ENCODE results near the gene BTBD7.

Gene BTBD7

DNA sequence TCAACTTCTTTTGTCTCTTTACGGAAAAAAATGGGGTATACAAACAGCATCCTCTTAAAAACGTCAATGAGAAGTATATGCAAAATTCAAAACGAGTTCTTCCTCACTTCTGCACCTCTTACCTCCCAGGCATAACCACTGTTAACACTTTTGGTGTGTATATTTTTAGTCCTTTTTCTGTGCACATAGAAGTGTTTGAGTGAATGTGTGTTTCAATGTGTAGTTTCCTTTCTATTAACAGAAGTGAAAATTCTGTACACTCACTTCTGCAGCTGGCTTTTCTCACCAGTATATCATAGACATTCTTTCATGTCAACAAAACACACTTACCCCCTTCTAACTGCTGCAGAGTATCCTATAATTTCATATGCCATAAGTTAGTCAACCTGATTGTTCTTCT lies 120.4 kb downstream of the BTBD7 start:
- H3K9me3 ChIP-seq (ENCODE audit: insufficient read depth, low read length) = no peaks in the 10 kb centered on the region
- TF ChIP-seq, protein P1, sequence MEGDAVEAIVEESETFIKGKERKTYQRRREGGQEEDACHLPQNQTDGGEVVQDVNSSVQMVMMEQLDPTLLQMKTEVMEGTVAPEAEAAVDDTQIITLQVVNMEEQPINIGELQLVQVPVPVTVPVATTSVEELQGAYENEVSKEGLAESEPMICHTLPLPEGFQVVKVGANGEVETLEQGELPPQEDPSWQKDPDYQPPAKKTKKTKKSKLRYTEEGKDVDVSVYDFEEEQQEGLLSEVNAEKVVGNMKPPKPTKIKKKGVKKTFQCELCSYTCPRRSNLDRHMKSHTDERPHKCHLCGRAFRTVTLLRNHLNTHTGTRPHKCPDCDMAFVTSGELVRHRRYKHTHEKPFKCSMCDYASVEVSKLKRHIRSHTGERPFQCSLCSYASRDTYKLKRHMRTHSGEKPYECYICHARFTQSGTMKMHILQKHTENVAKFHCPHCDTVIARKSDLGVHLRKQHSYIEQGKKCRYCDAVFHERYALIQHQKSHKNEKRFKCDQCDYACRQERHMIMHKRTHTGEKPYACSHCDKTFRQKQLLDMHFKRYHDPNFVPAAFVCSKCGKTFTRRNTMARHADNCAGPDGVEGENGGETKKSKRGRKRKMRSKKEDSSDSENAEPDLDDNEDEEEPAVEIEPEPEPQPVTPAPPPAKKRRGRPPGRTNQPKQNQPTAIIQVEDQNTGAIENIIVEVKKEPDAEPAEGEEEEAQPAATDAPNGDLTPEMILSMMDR (IDR thresholded peaks at IDR 0.05; ENCODE audit: insufficient read depth, low read length, poor library complexity, severe bottlenecking) = no peak
- TF ChIP-seq EZH2phosphoT487 (conservative IDR thresholded peaks at IDR 0.05; ENCODE audit: low read length) = no peak
- H4K20me1 ChIP-seq (ENCODE audit: low read depth, low read length) = no peaks in the 10 kb centered on the region
- H3F3A ChIP-seq (ENCODE audit: insufficient read depth) = peaks cover 29% of the 10 kb centered on the region
- no peaks in the 10 kb centered on the region for H3K9me2 ChIP-seq (replicated peaks; ENCODE audit: insufficient read depth, low read length)
- peaks cover 17% of the 10 kb centered on the region for H3K36me3 ChIP-seq (ENCODE audit: low read length)
- H3K4me3 ChIP-seq (ENCODE audit: insufficient read depth, low read length, poor library complexity, severe bottlenecking) = no peak overlapping the region
- H3K79me2 ChIP-seq (ENCODE audit: insufficient read depth, low read length) = peaks cover 30% of the 10 kb centered on the region
- H3K27me3 ChIP-seq (ENCODE audit: low read length) = no peaks in the 10 kb centered on the region
- H3K9ac ChIP-seq (ENCODE audit: low read length) = no peak overlapping the region
- H2AFZ ChIP-seq (ENCODE audit: low read depth, low read length, severe bottlenecking) = no peak overlapping the region
- peak overlapping the region; percentile 60 for H3K27ac ChIP-seq (ENCODE audit: low read depth, low read length)
- H3K4me2 ChIP-seq (ENCODE audit: low read depth, low read length, poor library complexity, severe bottlenecking) = peak overlapping the region; percentile 21

DNA sequence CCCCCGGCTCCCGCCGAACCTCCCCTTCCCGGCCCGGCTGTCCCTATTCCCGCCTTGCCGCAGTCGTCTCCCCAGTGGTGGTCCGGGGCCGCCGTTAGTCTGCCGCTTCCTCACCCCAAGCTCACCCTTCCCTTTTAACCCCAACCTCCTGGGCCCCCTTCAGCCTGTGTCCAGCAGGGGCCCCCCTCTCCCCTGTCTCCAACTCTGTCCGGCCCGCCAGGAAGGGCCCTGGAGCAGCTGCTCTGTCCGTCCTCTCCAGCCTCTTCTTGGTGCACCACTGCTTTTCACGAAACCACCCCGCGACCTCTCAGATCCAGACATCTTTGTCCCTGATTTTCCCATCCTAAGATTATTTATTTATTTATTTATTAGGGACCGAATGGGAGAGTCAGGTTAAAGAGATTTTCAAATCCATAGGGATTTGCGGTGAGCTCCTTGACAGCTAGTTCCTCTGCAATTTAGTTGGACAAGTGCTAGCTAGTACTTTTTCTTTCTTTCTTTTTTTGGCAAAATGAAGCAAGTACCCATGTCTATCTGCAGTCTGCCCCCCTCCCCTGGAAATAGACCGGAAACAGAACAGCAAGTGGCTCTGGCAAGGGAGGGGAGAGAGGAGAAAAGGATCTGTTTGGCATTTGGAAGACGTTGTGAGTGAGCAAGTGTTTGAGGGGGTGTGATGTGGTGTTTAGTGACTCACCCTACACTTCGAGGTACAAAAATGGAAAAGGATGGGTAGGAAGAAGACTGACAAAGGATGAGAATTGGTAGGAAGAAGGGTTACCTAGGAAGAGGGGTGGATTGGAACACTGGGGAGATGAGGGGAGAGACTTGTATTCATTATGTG lies 125.1 kb downstream of the BTBD7 start:
- no peaks in the 10 kb centered on the region for H3K9me2 ChIP-seq (replicated peaks; ENCODE audit: insufficient read depth, low read length)
- peak overlapping the region; percentile 92 for H3K9ac ChIP-seq (ENCODE audit: low read length)
- H3K27ac ChIP-seq (ENCODE audit: low read depth, low read length) = peak overlapping the region; percentile 74
- H3K36me3 ChIP-seq (ENCODE audit: low read length) = peaks cover 19% of the 10 kb centered on the region; the same call in 1 of the 2 replicates
- TF ChIP-seq EZH2phosphoT487 (conservative IDR thresholded peaks at IDR 0.05; ENCODE audit: low read length) = no peak
- TF ChIP-seq, protein P1 (IDR thresholded peaks at IDR 0.05; ENCODE audit: insufficient read depth, low read length, poor library complexity, severe bottlenecking) = no peak
- H3K27me3 ChIP-seq (ENCODE audit: low read length) = no peaks in the 10 kb centered on the region
- peak overlapping the region; percentile 85 for H3K4me2 ChIP-seq (ENCODE audit: low read depth, low read length, poor library complexity, severe bottlenecking)
- H3K79me2 ChIP-seq (ENCODE audit: insufficient read depth, low read length) = peaks cover 75% of the 10 kb centered on the region
- H3K4me3 ChIP-seq (ENCODE audit: insufficient read depth, low read length, poor library complexity, severe bottlenecking) = peak overlapping the region; percentile 98
- no peaks in the 10 kb centered on the region for H3K9me3 ChIP-seq (ENCODE audit: insufficient read depth, low read length)
- H3F3A ChIP-seq (ENCODE audit: insufficient read depth) = peaks cover 44% of the 10 kb centered on the region
- no peak overlapping the region for H2AFZ ChIP-seq (ENCODE audit: low read depth, low read length, severe bottlenecking)
- H4K20me1 ChIP-seq (ENCODE audit: low read depth, low read length) = peaks cover 20% of the 10 kb centered on the region; the same call in 1 of the 2 replicates

DNA sequence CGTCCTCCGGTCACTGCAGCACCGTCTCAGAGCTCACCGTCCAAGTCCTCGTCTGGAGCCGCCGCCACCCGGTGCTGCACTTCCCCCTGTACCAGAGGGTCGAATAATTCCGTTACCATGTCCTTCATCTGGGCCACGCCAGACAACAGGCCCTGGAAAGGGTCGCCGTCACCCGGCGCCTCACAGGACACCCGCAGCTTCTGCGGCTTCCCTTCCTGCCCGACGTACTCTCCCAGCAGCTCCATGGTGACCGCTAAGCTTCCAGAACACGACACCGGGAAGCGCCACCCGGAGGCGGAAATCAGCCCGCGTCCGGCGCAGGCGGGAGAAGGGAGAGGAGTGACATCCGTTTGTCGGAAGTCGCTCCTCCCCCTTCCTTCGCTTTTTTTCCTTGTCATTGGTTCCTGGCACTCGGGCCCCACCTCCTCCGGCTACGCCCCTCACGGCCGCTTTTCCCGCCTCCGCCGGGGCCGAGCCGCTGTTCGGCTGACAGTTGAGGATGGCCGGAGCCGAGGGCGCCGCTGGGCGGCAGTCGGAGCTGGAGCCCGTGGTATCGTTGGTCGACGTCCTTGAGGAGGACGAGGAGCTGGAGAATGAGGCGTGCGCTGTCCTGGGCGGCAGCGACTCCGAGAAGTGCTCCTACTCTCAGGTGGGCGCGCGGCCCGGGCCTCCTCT lies 125.9 kb downstream of the BTBD7 start, which contains the start of the genes GON7 and UBR7:
GON7 (minus strand) TSS at position 273 of the 675 bp plus-strand sequence; CDS start at position 245, 28 bp downstream.
UBR7 (plus strand) TSS at position 464 of the 675 bp plus-strand sequence; CDS start at position 500, 36 bp downstream.
- H4K20me1 ChIP-seq (ENCODE audit: low read depth, low read length) = peaks cover 23% of the 10 kb centered on the region; the same call in 1 of the 2 replicates
- H3K9me2 ChIP-seq (replicated peaks; ENCODE audit: insufficient read depth, low read length) = no peaks in the 10 kb centered on the region
- H2AFZ ChIP-seq (ENCODE audit: low read depth, low read length, severe bottlenecking) = peak within 1 kb of the TSS; percentile 84
- H3F3A ChIP-seq (ENCODE audit: insufficient read depth) = peaks cover 41% of the 10 kb centered on the region
- peaks cover 80% of the 10 kb centered on the region for H3K79me2 ChIP-seq (ENCODE audit: insufficient read depth, low read length)
- H3K9ac ChIP-seq (ENCODE audit: low read length) = peak within 1 kb of the TSS; percentile 92
- H3K27ac ChIP-seq (ENCODE audit: low read depth, low read length) = peak within 1 kb of the TSS; percentile 75
- peak within 1 kb of the TSS; percentile 98 for H3K4me3 ChIP-seq (ENCODE audit: insufficient read depth, low read length, poor library complexity, severe bottlenecking)
- peak within 1 kb of the TSS; percentile 85 for H3K4me2 ChIP-seq (ENCODE audit: low read depth, low read length, poor library complexity, severe bottlenecking)
- no peaks in the 10 kb centered on the region for H3K9me3 ChIP-seq (ENCODE audit: insufficient read depth, low read length)
- no peaks in the 10 kb centered on the region for H3K27me3 ChIP-seq (ENCODE audit: low read length)
- H3K36me3 ChIP-seq (ENCODE audit: low read length) = peaks cover 19% of the 10 kb centered on the region; the same call in 1 of the 2 replicates
- no peak for TF ChIP-seq EZH2phosphoT487 (conservative IDR thresholded peaks at IDR 0.05; ENCODE audit: low read length)
- TF ChIP-seq, protein P1 (IDR thresholded peaks at IDR 0.05; ENCODE audit: insufficient read depth, low read length, poor library complexity, severe bottlenecking) = no peak

All from SU-DHL-6 (cell line).